ENCODE measurements around the gene ANKRD44. TPM values are rescaled to one million over a fixed set of nuclear protein-coding genes. Genes with fewer than 3 reads are reported as not detected.

ANKRD44 gene
- total RNA-seq, 4 donors from 2014 or later: 9.1 to 20.8 (median 14.9) TPM

- no peak for DNase-seq (ENCODE audit: low spot score in 2 of 2)
- TF ChIP-seq, protein P1, sequence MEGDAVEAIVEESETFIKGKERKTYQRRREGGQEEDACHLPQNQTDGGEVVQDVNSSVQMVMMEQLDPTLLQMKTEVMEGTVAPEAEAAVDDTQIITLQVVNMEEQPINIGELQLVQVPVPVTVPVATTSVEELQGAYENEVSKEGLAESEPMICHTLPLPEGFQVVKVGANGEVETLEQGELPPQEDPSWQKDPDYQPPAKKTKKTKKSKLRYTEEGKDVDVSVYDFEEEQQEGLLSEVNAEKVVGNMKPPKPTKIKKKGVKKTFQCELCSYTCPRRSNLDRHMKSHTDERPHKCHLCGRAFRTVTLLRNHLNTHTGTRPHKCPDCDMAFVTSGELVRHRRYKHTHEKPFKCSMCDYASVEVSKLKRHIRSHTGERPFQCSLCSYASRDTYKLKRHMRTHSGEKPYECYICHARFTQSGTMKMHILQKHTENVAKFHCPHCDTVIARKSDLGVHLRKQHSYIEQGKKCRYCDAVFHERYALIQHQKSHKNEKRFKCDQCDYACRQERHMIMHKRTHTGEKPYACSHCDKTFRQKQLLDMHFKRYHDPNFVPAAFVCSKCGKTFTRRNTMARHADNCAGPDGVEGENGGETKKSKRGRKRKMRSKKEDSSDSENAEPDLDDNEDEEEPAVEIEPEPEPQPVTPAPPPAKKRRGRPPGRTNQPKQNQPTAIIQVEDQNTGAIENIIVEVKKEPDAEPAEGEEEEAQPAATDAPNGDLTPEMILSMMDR (IDR thresholded peaks at IDR 0.05): no peak
- no peak for TF ChIP-seq POLR2A (IDR thresholded peaks at IDR 0.05)
- 82 to 88% methylated on average over 3 of the region's 3 CpGs for WGBS, 2 donors
- H3K4me3 ChIP-seq (ENCODE audit: low read depth, poor library complexity, severe bottlenecking): no peak overlapping the region
- intact Hi-C loops (cut with DNase I; ENCODE audit: low total_unique reads): no loop called here
These were observed 61.0 kb downstream of the ANKRD44 start for GRCh38 chr2:197249381-197250083.

DNA sequence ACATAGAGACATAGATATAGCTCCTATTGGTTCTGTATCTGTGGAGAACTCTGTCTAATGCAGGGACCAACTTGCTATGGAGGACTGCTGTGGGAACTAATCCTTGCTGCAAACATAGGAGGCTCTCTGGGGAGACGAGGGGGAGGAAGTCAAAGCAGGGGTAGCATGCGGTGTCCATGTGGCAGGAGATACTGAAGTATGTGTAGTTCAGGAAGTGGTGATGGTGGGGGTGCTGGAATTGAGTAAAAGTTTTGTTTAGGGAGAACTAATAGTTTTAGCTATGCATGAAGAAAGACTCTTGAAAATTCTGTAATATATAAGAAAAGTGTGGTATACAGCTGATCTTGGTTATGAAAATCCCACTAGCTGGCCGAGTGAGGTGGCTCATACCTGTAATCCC lies 62.0 kb downstream of the ANKRD44 start:
- intact Hi-C loops (cut with DNase I; ENCODE audit: low total_unique reads): no loop called here
- WGBS, 2 donors: 78 to 84% methylated on average over 3 of the region's 3 CpGs
- no peak overlapping the region for H3K4me3 ChIP-seq (ENCODE audit: low read depth, poor library complexity, severe bottlenecking)
- TF ChIP-seq, protein P1 (IDR thresholded peaks at IDR 0.05): no peak
- TF ChIP-seq POLR2A (IDR thresholded peaks at IDR 0.05): no peak
- no peak for DNase-seq (ENCODE audit: low spot score in 2 of 2)

- intact Hi-C loops (cut with DNase I; ENCODE audit: low total_unique reads): no loop called here
- H3K4me3 ChIP-seq (ENCODE audit: low read depth, poor library complexity, severe bottlenecking): no peak overlapping the region
- no peak for DNase-seq (ENCODE audit: low spot score in 2 of 2)
- 89 to 90% methylated on average over 4 of the region's 4 CpGs for WGBS, 2 donors
- TF ChIP-seq, protein P1 (IDR thresholded peaks at IDR 0.05): no peak
- no peak for TF ChIP-seq POLR2A (IDR thresholded peaks at IDR 0.05)
These were observed 62.6 kb downstream of the ANKRD44 start for GRCh38 chr2:197248001-197248401.

- TF ChIP-seq, protein P1 (IDR thresholded peaks at IDR 0.05): no peak
- no peak for TF ChIP-seq POLR2A (IDR thresholded peaks at IDR 0.05)
- 61 to 66% methylated on average over 5 of the region's 5 CpGs for WGBS, 2 donors
- no peak overlapping the region for H3K4me3 ChIP-seq (ENCODE audit: low read depth, poor library complexity, severe bottlenecking)
- no peak for DNase-seq (ENCODE audit: low spot score in 2 of 2)
- intact Hi-C loops (cut with DNase I; ENCODE audit: low total_unique reads): no loop called here
These were observed 63.5 kb downstream of the ANKRD44 start for GRCh38 chr2:197247083-197247482.

- WGBS, 2 donors: 92 to 99% methylated on average over 6 of the region's 6 CpGs
- TF ChIP-seq POLR2A (IDR thresholded peaks at IDR 0.05): no peak
- TF ChIP-seq, protein P1 (IDR thresholded peaks at IDR 0.05): no peak
- no peak overlapping the region for H3K4me3 ChIP-seq (ENCODE audit: low read depth, poor library complexity, severe bottlenecking)
- intact Hi-C loops (cut with DNase I; ENCODE audit: low total_unique reads): no loop called here
- no peak for DNase-seq (ENCODE audit: low spot score in 2 of 2)
These were observed 64.5 kb downstream of the ANKRD44 start for GRCh38 chr2:197245829-197246804.
